ENCODE data around the gene BTNL3. TPM values are rescaled to one million over a fixed set of nuclear protein-coding genes. Genes with fewer than 3 reads are reported as not detected.

Gene BTNL3
- total RNA-seq, 6 experiments from 2014 or later, result not detected

DNA sequence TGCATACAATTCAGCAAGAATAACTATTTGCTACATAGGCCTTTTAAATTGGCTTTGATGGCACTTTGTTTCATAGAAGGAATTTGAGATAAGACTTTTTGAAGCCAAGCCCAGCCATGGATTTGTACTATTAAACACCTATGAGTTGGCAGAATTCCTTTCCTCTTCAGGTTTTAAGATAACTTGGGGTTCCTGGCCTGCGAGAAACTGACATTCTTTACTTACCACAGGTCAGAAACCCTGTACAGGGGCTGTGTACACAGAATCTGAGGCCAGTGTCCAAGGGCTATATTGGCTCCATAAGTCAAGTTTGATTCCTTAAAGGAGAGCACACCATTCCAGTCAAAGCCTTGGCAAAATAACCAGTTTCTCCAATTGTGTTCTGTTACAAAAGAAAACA lies 10.8 kb upstream of the BTNL3 start:
- Mint-ChIP-seq H3K4me3 (no peak overlapping the region), H3K9me3 (no peaks in the 10 kb centered on the region), H3K27me3 (ENCODE audit: insufficient read depth) (no peaks in the 10 kb centered on the region), H3K36me3 (ENCODE audit: low read depth) (no peaks in the 10 kb centered on the region), H3K4me1 (ENCODE audit: low read depth) (no peaks in the 10 kb centered on the region), H3K27ac (no peak overlapping the region)
- DNase-seq, result no peak
- TF ChIP-seq, protein P1, sequence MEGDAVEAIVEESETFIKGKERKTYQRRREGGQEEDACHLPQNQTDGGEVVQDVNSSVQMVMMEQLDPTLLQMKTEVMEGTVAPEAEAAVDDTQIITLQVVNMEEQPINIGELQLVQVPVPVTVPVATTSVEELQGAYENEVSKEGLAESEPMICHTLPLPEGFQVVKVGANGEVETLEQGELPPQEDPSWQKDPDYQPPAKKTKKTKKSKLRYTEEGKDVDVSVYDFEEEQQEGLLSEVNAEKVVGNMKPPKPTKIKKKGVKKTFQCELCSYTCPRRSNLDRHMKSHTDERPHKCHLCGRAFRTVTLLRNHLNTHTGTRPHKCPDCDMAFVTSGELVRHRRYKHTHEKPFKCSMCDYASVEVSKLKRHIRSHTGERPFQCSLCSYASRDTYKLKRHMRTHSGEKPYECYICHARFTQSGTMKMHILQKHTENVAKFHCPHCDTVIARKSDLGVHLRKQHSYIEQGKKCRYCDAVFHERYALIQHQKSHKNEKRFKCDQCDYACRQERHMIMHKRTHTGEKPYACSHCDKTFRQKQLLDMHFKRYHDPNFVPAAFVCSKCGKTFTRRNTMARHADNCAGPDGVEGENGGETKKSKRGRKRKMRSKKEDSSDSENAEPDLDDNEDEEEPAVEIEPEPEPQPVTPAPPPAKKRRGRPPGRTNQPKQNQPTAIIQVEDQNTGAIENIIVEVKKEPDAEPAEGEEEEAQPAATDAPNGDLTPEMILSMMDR (IDR thresholded peaks at IDR 0.05), result no peak

DNA sequence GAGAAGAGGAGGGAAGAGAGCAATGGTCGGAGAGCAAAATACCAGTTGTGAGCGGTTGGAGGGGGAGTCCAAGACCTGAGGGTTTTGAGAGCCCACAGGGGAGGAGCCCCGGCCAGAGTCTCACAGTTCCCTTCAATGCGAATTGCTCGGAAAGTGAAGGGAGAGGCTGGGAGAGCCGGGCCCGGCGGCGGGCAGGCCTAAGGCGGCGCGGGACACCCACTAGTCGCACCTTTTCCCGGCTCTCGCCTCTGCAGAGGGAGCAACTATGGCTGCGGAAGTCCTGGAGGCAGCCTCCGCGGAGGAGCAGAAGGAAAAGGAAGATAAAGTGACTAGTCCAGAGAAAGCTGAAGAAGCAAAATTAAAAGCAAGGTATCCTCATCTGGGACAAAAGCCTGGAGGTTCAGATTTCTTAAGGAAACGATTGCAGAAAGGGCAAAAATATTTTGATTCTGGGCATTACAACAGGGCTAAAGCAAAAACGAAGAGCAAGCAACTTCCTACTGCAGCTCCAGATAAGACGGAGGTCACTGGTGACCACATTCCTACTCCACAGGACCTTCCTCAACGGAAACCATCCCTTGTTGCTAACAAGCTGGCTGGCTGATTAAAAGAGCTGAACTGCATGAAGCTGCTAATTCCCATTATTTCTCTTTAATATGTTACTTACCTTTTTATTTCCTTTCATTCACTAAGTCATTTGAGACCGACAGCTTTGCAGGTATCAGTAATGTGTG lies 6.5 kb upstream of the BTNL3 start:
- no peaks in the 10 kb centered on the region for H3K4me1 Mint-ChIP-seq (ENCODE audit: low read depth)
- no peaks in the 10 kb centered on the region; the same call in 1 of the 2 replicates for H3K9me3 Mint-ChIP-seq
- TF ChIP-seq, protein P1 (IDR thresholded peaks at IDR 0.05), result no peak
- H3K27me3 Mint-ChIP-seq (ENCODE audit: insufficient read depth), result no peaks in the 10 kb centered on the region
- H3K36me3 Mint-ChIP-seq (ENCODE audit: low read depth), result no peaks in the 10 kb centered on the region
- no peak for DNase-seq
- no peak overlapping the region for H3K27ac Mint-ChIP-seq
- H3K4me3 Mint-ChIP-seq, result no peak overlapping the region

DNA sequence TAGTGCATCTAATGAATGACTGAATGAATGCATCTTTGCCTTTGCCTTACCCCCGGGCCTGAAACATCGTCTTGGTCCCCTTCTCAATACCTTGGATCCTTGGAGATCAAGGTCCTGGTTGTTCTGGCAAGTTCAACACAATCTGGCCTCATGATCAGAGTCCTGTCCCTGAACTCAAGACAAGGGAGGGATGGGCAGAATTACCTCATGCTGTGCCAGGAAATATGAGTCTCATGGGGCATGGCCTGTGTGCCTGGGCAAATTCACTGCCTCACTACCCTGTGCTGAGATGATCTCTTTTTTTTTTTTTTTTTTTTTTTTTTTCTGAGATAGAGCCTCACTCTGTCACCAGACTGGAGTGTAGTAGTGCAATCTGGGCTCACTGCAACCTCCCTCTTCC lies 630 bp upstream of the BTNL3 start:
- no peaks in the 10 kb centered on the region; the same call in none of the 2 replicates for H3K9me3 Mint-ChIP-seq
- DNase-seq, result no peak
- H3K4me3 Mint-ChIP-seq, result no peak overlapping the region
- no peaks in the 10 kb centered on the region for H3K4me1 Mint-ChIP-seq (ENCODE audit: low read depth)
- H3K27me3 Mint-ChIP-seq (ENCODE audit: insufficient read depth), result no peaks in the 10 kb centered on the region
- H3K36me3 Mint-ChIP-seq (ENCODE audit: low read depth), result no peaks in the 10 kb centered on the region
- TF ChIP-seq, protein P1 (IDR thresholded peaks at IDR 0.05), result no peak
- no peak overlapping the region for H3K27ac Mint-ChIP-seq

DNA sequence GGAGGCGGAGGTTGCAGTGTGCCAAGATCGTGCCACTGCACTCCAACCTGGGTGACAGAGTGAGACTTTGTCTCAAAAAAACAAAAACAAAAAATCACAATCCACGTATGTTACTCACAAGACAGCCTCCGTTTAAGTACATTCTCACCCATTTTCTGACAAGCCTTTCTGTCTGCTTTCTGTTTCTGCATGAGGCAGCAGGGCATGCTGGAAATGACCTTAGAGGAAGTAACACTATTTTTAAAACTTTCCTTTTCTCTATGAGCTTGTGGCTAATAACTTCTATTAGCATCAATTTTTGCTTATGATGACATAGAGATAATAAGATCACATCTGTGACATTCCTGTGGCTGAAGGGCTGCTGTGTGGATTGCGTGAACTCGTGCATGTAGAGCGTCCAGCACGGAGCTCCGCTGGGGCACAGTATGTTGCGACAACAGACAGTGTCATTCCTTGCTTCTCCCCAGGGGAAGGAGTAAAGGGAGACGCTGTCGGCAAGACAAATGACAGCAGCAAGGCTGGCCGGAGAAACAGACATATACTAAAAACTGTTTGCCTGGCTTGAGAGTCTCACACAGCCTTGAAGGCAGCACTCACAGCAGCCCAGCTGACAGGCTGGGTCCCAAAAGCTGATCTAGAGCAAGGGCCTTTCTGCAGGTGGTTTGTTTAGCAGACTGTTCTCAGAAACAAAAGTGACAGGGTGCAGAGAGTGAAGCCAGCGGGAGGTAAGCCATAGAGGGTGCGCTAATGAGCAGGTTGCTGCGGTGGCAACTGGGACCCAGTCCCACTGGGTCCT lies 1.6 kb downstream of the BTNL3 start:
- H3K27me3 Mint-ChIP-seq (ENCODE audit: insufficient read depth), result no peaks in the 10 kb centered on the region
- no peak for DNase-seq
- H3K4me1 Mint-ChIP-seq (ENCODE audit: low read depth), result no peaks in the 10 kb centered on the region
- H3K36me3 Mint-ChIP-seq (ENCODE audit: low read depth), result no peaks in the 10 kb centered on the region
- no peak overlapping the region for H3K27ac Mint-ChIP-seq
- no peaks in the 10 kb centered on the region; the same call in none of the 2 replicates for H3K9me3 Mint-ChIP-seq
- TF ChIP-seq, protein P1 (IDR thresholded peaks at IDR 0.05), result no peak
- no peak overlapping the region for H3K4me3 Mint-ChIP-seq

DNA sequence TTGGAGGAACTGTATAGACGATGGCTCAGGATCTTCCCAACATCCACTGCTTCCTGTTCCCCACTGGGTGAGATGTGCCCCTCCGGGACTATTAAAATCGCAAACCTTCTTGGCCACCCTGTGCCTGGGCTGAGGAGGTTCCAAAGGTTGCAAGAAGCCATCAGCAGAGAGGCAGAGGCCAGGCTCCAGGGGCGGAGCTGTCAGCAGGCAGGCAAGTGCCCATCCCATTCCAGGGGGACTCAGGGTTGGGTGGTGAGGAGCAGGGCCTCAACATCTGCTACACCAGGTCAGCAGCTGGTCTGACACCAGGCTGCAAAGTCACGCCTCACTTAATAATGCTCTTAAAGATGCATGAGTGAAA lies 2.2 kb downstream of the BTNL3 start:
- Mint-ChIP-seq H3K27me3 (ENCODE audit: insufficient read depth) (no peaks in the 10 kb centered on the region), H3K9me3 (no peaks in the 10 kb centered on the region; the same call in none of the 2 replicates), H3K4me1 (ENCODE audit: low read depth) (no peaks in the 10 kb centered on the region), H3K36me3 (ENCODE audit: low read depth) (no peaks in the 10 kb centered on the region), H3K4me3 (no peak overlapping the region), H3K27ac (no peak overlapping the region)
- TF ChIP-seq, protein P1 (IDR thresholded peaks at IDR 0.05), result no peak
- no peak for DNase-seq
